ENCODE data around the gene CHRD. TPM values are rescaled to one million over a fixed set of nuclear protein-coding genes. Genes with fewer than 3 reads are reported as not detected.

CHRD gene
- total RNA-seq, 1 experiment from 2014 or later = 2.7 TPM

- H3K4me3 Mint-ChIP-seq = peak overlapping the region; percentile 78
- ChIA-PET CTCF (interaction anchor here (0.6 to 4.8 kb wide), 6 partner anchors 10 to 181 kb away, joined by 3 to 41 read pairs (median 4); no protein-coding TSS in a partner anchor), POLR2A (interaction anchor here (0.6 to 2.8 kb wide), 7 partner anchors 11 to 165 kb away, joined by 3 to 13 read pairs (median 3); partner anchors contain the start of gene FAM131A)
- DNase-seq (ENCODE audit: low spot score) (no peak), ATAC-seq (0 out of 2 replicates have a peak, but pooled peaks have one; percentile 0)
- peaks cover 24% of the 10 kb centered on the region for H3K4me1 Mint-ChIP-seq
- H3K9me3 Mint-ChIP-seq = no peaks in the 10 kb centered on the region
- peaks cover 25% of the 10 kb centered on the region for H3K36me3 Mint-ChIP-seq
- H3K27me3 Mint-ChIP-seq (ENCODE audit: low read depth) = peaks cover 6% of the 10 kb centered on the region; the same call in 1 of the 2 replicates
- no peak overlapping the region; the same call in 1 of the 2 replicates for H3K27ac Mint-ChIP-seq
- TF ChIP-seq PRDM15 (CRISPR knock-in tag; IDR thresholded peaks at IDR 0.05) (peak; percentile 62), FOXP1 (CRISPR knock-in tag; IDR thresholded peaks at IDR 0.05; ENCODE audit: borderline replicate concordance) (0 out of 2 replicates have a peak, but pooled peaks have one; percentile 17), ETV6 (CRISPR knock-in tag; IDR thresholded peaks at IDR 0.05) (0 out of 2 replicates have a peak, but pooled peaks have one; percentile 44), IRF1 (CRISPR knock-in tag; IDR thresholded peaks at IDR 0.05) (no peak), OVOL2 (CRISPR knock-in tag; IDR thresholded peaks at IDR 0.05; ENCODE audit: borderline replicate concordance) (no peak), STAT6 (CRISPR knock-in tag; conservative IDR thresholded peaks at IDR 0.05; ENCODE audit: low read depth) (peak; percentile 19; the same call in 1 of the 2 replicates)
Measured at GRCh38 chr3:184360929-184361531, 18.8 kb upstream of the CHRD start.

- CTCF ChIA-PET = interaction anchor here (0.7 to 4.8 kb wide), 6 partner anchors 11 to 200 kb away, joined by 3 to 41 read pairs (median 10); partner anchors contain the start of gene EPHB3
- peaks cover 6% of the 10 kb centered on the region; the same call in 1 of the 2 replicates for H3K27me3 Mint-ChIP-seq (ENCODE audit: low read depth)
- peak within 1 kb of the TSS; percentile 98 for H3K4me3 Mint-ChIP-seq
- H3K9me3 Mint-ChIP-seq = no peaks in the 10 kb centered on the region
- peak within 1 kb of the TSS; percentile 97 for H3K27ac Mint-ChIP-seq
- POLR2A ChIA-PET = interaction anchor here (0.8 to 2.8 kb wide), 6 partner anchors 9 to 164 kb away, joined by 3 to 13 read pairs (median 8); no protein-coding TSS in a partner anchor
- peak; percentile 47 for ATAC-seq
- DNase-seq (ENCODE audit: low spot score) = peak; percentile 70
- peaks cover 24% of the 10 kb centered on the region for H3K4me1 Mint-ChIP-seq
- peaks cover 28% of the 10 kb centered on the region for H3K36me3 Mint-ChIP-seq
- TF ChIP-seq GTF2I (CRISPR knock-in tag; conservative IDR thresholded peaks at IDR 0.05) (no peak), STAT6 (CRISPR knock-in tag; conservative IDR thresholded peaks at IDR 0.05; ENCODE audit: low read depth) (no peak), FOXJ3 (CRISPR knock-in tag; IDR thresholded peaks at IDR 0.05; ENCODE audit: borderline replicate concordance) (no peak), TP53 (CRISPR knock-in tag; IDR thresholded peaks at IDR 0.05) (no peak; the same call in 1 of the 2 replicates), OVOL2 (CRISPR knock-in tag; IDR thresholded peaks at IDR 0.05; ENCODE audit: borderline replicate concordance) (no peak), ZNF423 (CRISPR knock-in tag; IDR thresholded peaks at IDR 0.05) (no peak; the same call in 1 of the 2 replicates), ZNF121 (CRISPR knock-in tag; IDR thresholded peaks at IDR 0.05) (no peak), USF1 (CRISPR knock-in tag; IDR thresholded peaks at IDR 0.05) (no peak), PREB (CRISPR knock-in tag; IDR thresholded peaks at IDR 0.05; ENCODE audit: borderline replicate concordance) (no peak), GRHL2 (CRISPR knock-in tag; IDR thresholded peaks at IDR 0.05; ENCODE audit: insufficient replicate concordance, severe bottlenecking) (no peak), MAX (CRISPR knock-in tag; IDR thresholded peaks at IDR 0.05) (peak; percentile 48; the same call in 1 of the 2 replicates), ZSCAN18 (CRISPR knock-in tag; IDR thresholded peaks at IDR 0.05) (no peak)
Measured at GRCh38 chr3:184361532-184361931, 18.3 kb upstream of the CHRD start, which contains the start of the genes CLCN2 and POLR2H. TSS of gene CLCN2 (minus strand) at chr3:184361605. CDS start at chr3:184361479, 126 bp downstream. TSS of gene POLR2H (plus strand) at chr3:184361710. CDS start at chr3:184363493, 1,783 bp downstream.
